NCI-H526 (cell line): ENCODE measurements around the gene MAPK8IP2.
"Not testable (repeated sequence)": the region's sequence is repeated elsewhere in the genome, so short reads cannot be mapped to it uniquely, and the experiment has no call there.

Experiments used
- DNase-seq, 2 experiments: peaks; one replicate each; lab custom pipeline; 2025; lab: John Stamatoyannopoulos, UW

Gene MAPK8IP2

GRCh38 chr22:50635591-50635990, 35.0 kb downstream of the MAPK8IP2 start:
- no peak for DNase-seq

- DNase-seq = not testable (repeated sequence)
Measured at GRCh38 chr22:50640296-50640695, 39.7 kb downstream of the MAPK8IP2 start.

GRCh38 chr22:50640857-50641647, 40.5 kb downstream of the MAPK8IP2 start:
- DNase-seq = no peak

GRCh38 chr22:50641696-50642607, 41.4 kb downstream of the MAPK8IP2 start:
- peak in 1 of 2 experiments; percentile 20 for DNase-seq

- not testable (repeated sequence) for DNase-seq
Measured at GRCh38 chr22:50643021-50643820, 42.6 kb downstream of the MAPK8IP2 start.

- not testable (repeated sequence) for DNase-seq
Measured at GRCh38 chr22:50643821-50644101, 43.2 kb downstream of the MAPK8IP2 start.

GRCh38 chr22:50653256-50653655, 52.7 kb downstream of the MAPK8IP2 start:
- no peak for DNase-seq

GRCh38 chr22:50654664-50655063, 54.1 kb downstream of the MAPK8IP2 start:
- DNase-seq = not testable (repeated sequence)

- no peak for DNase-seq
Measured at GRCh38 chr22:50656122-50657070, 55.8 kb downstream of the MAPK8IP2 start.

- no peak for DNase-seq
Measured at GRCh38 chr22:50657925-50658324, 57.3 kb downstream of the MAPK8IP2 start.

- not testable (repeated sequence) for DNase-seq
Measured at GRCh38 chr22:50659711-50660110, 59.1 kb downstream of the MAPK8IP2 start.

- no peak for DNase-seq
Measured at GRCh38 chr22:50660306-50660705, 59.7 kb downstream of the MAPK8IP2 start.
